OCI-LY7 (cell line): ENCODE data around the gene SLC6A15. TPM values are rescaled to one million over a fixed set of nuclear protein-coding genes. Genes with fewer than 3 reads are reported as not detected.

Experiments used
- BruUV-seq: library from RNA; stranded (reverse); fragments of 400-500 nt; replicated peaks from 2 replicates; lab custom pipeline; 2021; lab: Mats Ljungman, UMichigan
- CTCF ChIA-PET: fragments of 300-600 bp; sonication (Branson Sonifier 250); formaldehyde crosslinking; loops from one replicate; lab custom pipeline; 2022; ENCODE audit warnings: antibody characterized with exemption; ENCODE audit not compliant: unreplicated experiment; lab: Charles Lee
- POLR2A ChIA-PET: fragments of 300-600 bp; sonication (Branson Sonifier 250); formaldehyde crosslinking; loops from one replicate; lab custom pipeline; 2022; ENCODE audit warnings: antibody characterized with exemption; lab: Charles Lee
- DNase-seq: peaks from one replicate; pipeline ENCODE4 v3.0.0-alpha.2; 2015; ENCODE audit warnings: low spot score
- H2AFZ ChIP-seq: fragments of 200-600 bp; sonication (generic), shearing (Covaris generic); 2 replicates; pipeline ENCODE4 v1.6.1; 2014; ENCODE audit warnings: mild to moderate bottlenecking, antibody characterized with exemption, low read length, moderate library complexity
- H3K27ac ChIP-seq: fragments of 200-600 bp; sonication (generic); 2 replicates; pipeline ENCODE4 v1.5.1; 2014; ENCODE audit warnings: mixed run types, low read depth, mild to moderate bottlenecking, moderate library complexity, low read length, inconsistent platforms; ENCODE audit not compliant: poor library complexity, severe bottlenecking
- H3K36me3 ChIP-seq: fragments of 200-600 bp; sonication (generic); 2 replicates; pipeline ENCODE4 v1.6.1; 2014; ENCODE audit warnings: mild to moderate bottlenecking, antibody characterized with exemption, low read length, moderate library complexity, mixed read lengths; ENCODE audit not compliant: insufficient read depth
- H3K4me1 ChIP-seq: fragments of 200-600 bp; sonication (generic); 2 replicates; pipeline ENCODE4 v1.5.1; 2014; ENCODE audit warnings: mild to moderate bottlenecking, low read length; ENCODE audit not compliant: insufficient read depth, poor library complexity, severe bottlenecking
- H3K4me2 ChIP-seq: fragments of 200-600 bp; sonication (generic); 2 replicates; pipeline ENCODE4 v1.6.1; 2014; ENCODE audit warnings: mild to moderate bottlenecking, low read length
- H3K4me3 ChIP-seq: fragments of 200-600 bp; sonication (generic); 2 replicates; pipeline ENCODE4 v1.5.1; 2014; ENCODE audit warnings: mild to moderate bottlenecking, low read depth, low read length; ENCODE audit not compliant: poor library complexity, severe bottlenecking
- H3K79me2 ChIP-seq: fragments of 200-600 bp; sonication (generic); 2 replicates; pipeline ENCODE4 v1.6.1; 2016; ENCODE audit warnings: low read depth, mild to moderate bottlenecking, low read length, moderate library complexity, mixed read lengths; ENCODE audit not compliant: insufficient read depth
- H3K9me2 ChIP-seq: fragments of 200-600 bp; sonication (generic); 2 replicates; pipeline ENCODE4 v1.6.1; 2016; ENCODE audit warnings: mild to moderate bottlenecking, low read length, mixed read lengths; ENCODE audit not compliant: insufficient read depth
- H3K9me3 ChIP-seq: fragments of 200-600 bp; sonication (generic); 2 replicates; pipeline ENCODE4 v1.6.1; 2014; ENCODE audit warnings: mild to moderate bottlenecking, mixed run types, low read length, mixed read lengths
- H4K20me1 ChIP-seq: fragments of 200-600 bp; sonication (generic); 2 replicates; pipeline ENCODE4 v1.6.1; 2014; ENCODE audit warnings: mild to moderate bottlenecking, antibody characterized with exemption, low read length, moderate library complexity, mixed read lengths; ENCODE audit not compliant: insufficient read depth
- CTCF ChIP-seq: fragments of 200-600 bp; sonication (generic); conservative IDR thresholded peaks from 2 replicates; pipeline ENCODE4 v1.5.1; 2014; ENCODE audit warnings: mild to moderate bottlenecking, antibody characterized with exemption, low read length, moderate library complexity, mixed read lengths
- EZH2phosphoT487 ChIP-seq: fragments of 200-600 bp; sonication (generic); IDR thresholded peaks from 2 replicates; pipeline ENCODE4 v1.6.1; 2018; ENCODE audit warnings: low read depth, borderline replicate concordance, mild to moderate bottlenecking, mixed run types, antibody characterized with exemption, low read length, moderate library complexity, mixed read lengths
- intact Hi-C: fragments of 100-400 bp; cut with micrococcal nuclease; formaldehyde crosslinking; loops from one replicate; pipeline ENCODE4 v1.10.0; 2022; ENCODE audit not compliant: unreplicated experiment
- total RNA-seq, 2 experiments: library from RNA; depleted of rRNA in 1 of 2; stranded (reverse); fragments of >200 nt in 1 of 2; shearing (Covaris generic) in 1 of 2; gene quantifications; 2 replicates each; pipeline ENCODE4 v1.2.3, GENCODE V29; 2014 to 2022

SLC6A15 gene
- total RNA-seq, 2 experiments from 2014 or later, result not detected

GRCh38 chr12:84889818-84890217, 22.8 kb downstream of the SLC6A15 start:
- no peaks in the 10 kb centered on the region for H3K79me2 ChIP-seq
- no peak overlapping the region for H3K4me2 ChIP-seq
- POLR2A ChIA-PET, result no interaction called here
- no peaks in the 10 kb centered on the region for H3K9me2 ChIP-seq
- no peak overlapping the region for H3K4me3 ChIP-seq
- H3K9me3 ChIP-seq, result no peaks in the 10 kb centered on the region
- H3K4me1 ChIP-seq, result no peaks in the 10 kb centered on the region
- no peak for TF ChIP-seq CTCF
- TF ChIP-seq EZH2phosphoT487, result no peak
- no peaks in the 10 kb centered on the region for H4K20me1 ChIP-seq
- intact Hi-C loops, result no loop called here
- no peak overlapping the region for H2AFZ ChIP-seq
- H3K27ac ChIP-seq, result no peak overlapping the region
- DNase-seq, result no peak
- no TSS peak for BruUV-seq
- CTCF ChIA-PET, result no interaction called here
- no peaks in the 10 kb centered on the region for H3K36me3 ChIP-seq

DNA sequence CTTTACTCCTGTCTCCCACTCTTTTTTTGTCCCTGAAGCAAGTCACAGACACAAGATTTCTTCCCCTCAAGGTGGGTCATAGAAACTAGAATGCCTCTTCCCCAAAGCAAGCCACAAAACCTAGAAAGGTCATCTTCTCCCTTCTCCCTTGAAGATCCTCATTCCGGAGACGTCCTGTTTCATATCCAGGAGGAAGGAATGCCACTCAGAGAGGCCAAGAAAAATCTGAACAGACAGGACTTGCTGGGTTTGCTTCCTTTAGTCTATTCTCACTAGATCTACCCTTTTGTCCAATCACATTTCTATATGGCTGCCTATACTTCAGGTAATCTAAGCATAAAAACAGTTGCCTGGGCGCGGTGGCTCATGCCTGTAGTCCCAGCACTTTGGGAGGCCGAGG, 23.7 kb downstream of the SLC6A15 start:
- no peak overlapping the region for H3K4me3 ChIP-seq
- no peaks in the 10 kb centered on the region for H3K9me3 ChIP-seq
- ChIA-PET POLR2A (no interaction called here), CTCF (no interaction called here)
- H3K4me1 ChIP-seq, result no peaks in the 10 kb centered on the region
- H3K27ac ChIP-seq, result no peak overlapping the region
- no peak for DNase-seq
- intact Hi-C loops, result no loop called here
- H3K79me2 ChIP-seq, result no peaks in the 10 kb centered on the region
- H4K20me1 ChIP-seq, result no peaks in the 10 kb centered on the region
- H3K9me2 ChIP-seq, result no peaks in the 10 kb centered on the region
- no peaks in the 10 kb centered on the region for H3K36me3 ChIP-seq
- no TSS peak for BruUV-seq
- H3K4me2 ChIP-seq, result no peak overlapping the region
- H2AFZ ChIP-seq, result no peak overlapping the region
- TF ChIP-seq EZH2phosphoT487 (no peak), CTCF (no peak)

DNA sequence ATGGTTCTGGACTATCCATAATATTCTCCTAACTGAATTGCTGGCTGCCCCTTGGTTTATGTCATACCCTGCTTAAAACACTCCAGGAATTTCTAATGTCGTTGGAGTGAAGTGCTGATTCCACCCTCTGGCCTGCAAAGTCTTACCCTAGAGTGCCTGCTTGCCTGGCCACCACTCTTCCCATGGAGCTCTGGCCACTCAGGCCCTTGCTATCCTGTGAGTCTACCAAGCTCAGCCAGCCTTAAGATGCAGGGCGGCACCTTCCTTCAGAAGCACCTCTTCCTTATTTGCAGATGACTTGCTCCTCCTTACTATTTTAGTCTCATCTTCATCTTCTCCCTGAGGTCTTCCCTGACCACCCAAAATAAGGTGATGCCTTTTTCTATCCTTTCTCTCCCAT, 35.3 kb downstream of the SLC6A15 start:
- no peak for TF ChIP-seq CTCF
- TF ChIP-seq EZH2phosphoT487, result no peak
- Histone ChIP-seq H3K27ac (no peak overlapping the region), H3K4me1 (no peaks in the 10 kb centered on the region), H3K9me3 (no peaks in the 10 kb centered on the region), H4K20me1 (no peaks in the 10 kb centered on the region), H2AFZ (no peak overlapping the region), H3K9me2 (no peaks in the 10 kb centered on the region), H3K4me2 (no peak overlapping the region), H3K4me3 (no peak overlapping the region), H3K79me2 (no peaks in the 10 kb centered on the region), H3K36me3 (no peaks in the 10 kb centered on the region)
- BruUV-seq, result no TSS peak
- DNase-seq, result no peak
- POLR2A ChIA-PET, result no interaction called here
- intact Hi-C loops, result no loop called here
- CTCF ChIA-PET, result no interaction called here
